Activated CD4-positive, CD25-positive, alpha-beta regulatory T cell treated with anti-CD3 and anti-CD28 coated beads, Interleukin-2, amount 50 U/mL, for 24 hours (primary cell): ENCODE results near the gene SLC5A3.

Experiments used
- ATAC-seq, 2 donors: fragments of 150-1000 bp; cut with Tn5 transposase; one replicate each; pipeline ENCODE4 v1.10.0; 2021; ENCODE audit warnings: mild to moderate bottlenecking in 1 of 2, moderate library complexity in 1 of 2

The SLC5A3 gene

GRCh38 chr21:34105947-34106541 is 32.7 kb downstream of the SLC5A3 start:
- ATAC-seq = peak; percentile 67 to 89

DNA sequence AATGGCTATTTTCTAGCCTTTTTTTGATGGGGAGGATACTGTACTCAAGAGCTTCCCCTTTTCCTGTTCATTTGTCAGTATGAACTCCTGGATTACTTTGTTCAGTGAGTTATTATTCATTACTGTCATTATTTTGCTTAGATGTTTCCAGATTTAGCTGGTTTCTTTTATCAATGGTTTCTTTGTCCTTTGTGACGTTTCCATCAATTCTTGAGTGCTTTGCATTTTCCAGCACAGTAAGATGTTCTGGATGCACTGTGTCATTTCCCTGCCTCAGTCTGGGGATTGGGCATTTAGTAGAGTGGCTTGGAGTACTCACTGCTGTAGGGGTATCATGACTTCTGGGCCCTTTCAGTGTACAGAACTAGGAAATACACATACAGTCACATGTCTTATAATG is 34.2 kb downstream of the SLC5A3 start:
- ATAC-seq = no peak

GRCh38 chr21:34109075-34109474 is 35.7 kb downstream of the SLC5A3 start:
- ATAC-seq = no peak

DNA sequence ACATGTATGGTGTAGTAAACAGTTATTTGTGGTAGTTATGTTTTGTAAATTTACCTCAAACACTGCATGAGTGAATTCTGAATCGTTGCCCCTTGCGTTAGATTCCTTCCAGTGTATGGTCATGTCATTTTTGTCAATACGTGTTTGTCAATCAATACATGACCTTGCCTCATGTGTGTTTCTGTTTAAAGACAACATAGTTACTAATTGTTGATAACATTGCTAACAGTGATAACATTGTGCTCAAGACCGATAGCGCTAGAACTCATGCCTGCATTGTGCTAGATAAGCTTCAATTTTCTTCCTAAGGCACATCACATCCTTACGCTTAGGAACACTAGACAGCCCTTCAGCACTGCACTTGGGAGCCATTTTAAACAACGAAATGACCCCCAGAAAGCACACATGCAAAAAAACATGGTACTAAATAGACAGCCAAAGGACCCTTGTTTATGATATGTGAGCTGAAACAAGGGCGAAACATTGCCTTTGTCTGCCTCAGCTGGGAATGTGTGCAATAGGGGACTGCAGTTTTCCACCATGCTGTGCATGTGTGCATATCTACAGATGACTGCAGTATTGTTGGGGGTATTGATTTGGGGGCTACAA is 37.3 kb downstream of the SLC5A3 start:
- no peak for ATAC-seq

DNA sequence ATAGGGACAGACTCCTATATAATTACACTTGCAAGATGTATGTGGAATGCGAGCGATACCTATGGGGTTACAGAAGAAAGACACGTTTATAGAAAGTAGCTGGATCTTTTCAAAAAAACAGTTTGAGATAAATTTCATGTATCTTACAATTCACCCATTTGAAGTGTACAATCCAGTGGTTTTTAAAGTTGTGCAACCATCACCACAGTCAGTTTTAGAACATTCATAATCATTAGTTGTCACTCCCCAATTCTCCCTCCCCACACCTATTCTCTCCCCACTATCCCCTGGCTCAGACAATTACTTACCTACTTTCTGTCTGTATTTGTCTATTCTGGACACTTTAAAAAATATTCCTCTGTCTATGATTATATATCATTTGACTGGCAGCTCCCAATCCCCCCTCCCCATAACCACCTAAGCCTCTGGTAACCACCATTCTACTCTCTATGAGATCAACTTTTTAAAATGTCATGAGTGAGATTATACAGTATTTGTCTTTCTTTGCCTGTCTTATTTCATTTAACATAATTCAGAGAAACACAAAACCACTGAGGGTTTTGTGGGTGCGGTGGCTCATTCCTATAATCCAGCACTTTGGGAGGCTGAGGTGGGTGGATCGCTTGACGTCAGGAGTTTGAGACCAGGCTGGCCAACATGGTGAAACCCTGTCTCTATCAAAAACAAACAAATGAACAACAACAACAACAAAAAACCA is 39.1 kb downstream of the SLC5A3 start:
- no peak for ATAC-seq

DNA sequence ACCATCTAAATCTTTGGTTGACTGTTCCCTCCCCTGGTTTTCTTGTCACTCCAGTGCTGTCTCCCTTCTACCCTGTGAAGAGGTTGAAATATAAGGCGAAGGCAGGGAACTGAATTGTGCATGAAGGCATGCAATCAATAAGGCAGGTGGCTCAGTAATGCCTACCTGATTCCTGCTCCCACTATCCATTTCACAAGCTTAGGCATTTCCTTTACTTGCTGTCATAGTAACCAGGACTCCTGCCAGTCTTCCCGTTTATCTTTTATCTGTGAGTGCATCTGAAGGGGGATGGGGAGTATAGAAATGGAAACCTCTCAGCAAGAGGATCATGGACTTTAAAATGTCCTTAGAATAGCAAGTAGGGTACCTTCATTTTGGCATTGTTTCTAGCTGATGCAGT is 40.5 kb downstream of the SLC5A3 start:
- ATAC-seq = no peak

GRCh38 chr21:34115160-34115559 is 41.8 kb downstream of the SLC5A3 start:
- no peak for ATAC-seq

DNA sequence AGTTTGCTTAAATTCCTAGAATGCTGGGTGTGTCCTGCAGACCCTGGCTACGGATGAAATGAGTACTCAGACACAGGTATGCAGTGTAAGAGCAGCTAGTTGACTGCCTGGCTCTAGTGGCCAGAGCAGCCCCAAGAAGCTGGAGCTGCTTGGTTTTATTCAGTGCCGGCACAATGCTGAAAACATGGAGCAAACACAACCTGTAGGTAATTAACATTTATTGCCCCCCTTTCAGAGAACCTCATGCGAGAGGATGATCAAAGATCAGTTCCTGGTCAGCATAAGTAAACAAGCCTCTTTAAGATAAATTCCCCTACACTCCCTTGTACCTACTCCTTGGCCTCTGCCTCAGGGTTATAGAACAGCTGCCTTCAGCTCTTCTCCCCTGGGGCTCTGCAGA is 43.2 kb downstream of the SLC5A3 start:
- no peak for ATAC-seq

GRCh38 chr21:34120867-34121266 is 47.5 kb downstream of the SLC5A3 start:
- no peak for ATAC-seq

DNA sequence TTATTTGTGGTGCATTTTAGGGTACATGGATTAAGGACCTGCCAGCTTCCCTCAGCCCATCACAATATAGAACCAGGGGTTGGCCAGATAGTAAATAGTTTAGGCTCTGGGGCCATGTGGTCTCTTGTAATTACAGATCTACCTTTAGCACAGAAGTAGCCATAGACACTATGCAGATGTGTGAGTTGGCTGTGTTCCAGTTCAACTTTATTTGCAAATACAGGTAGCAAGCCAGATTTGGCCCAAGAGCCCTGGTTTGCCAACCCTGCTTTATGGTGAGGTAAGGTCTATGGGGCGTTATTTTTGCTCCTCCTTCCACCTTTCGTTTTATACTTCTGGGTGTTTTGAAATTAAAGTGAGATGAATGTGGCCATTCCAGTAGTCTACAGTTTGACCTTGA is 48.7 kb downstream of the SLC5A3 start:
- ATAC-seq = no peak
